22Rv1 (cell line): Measurements from ENCODE around the gene C1QTNF2.

Experiments
- H3K27ac ChIP-seq: fragments of 450-650 bp; 2 replicates; pipeline ENCODE4 v1.5.1; 2017
- CTCF ChIP-seq: fragments of 450-650 bp; IDR thresholded peaks from 2 replicates; pipeline ENCODE4 v1.5.1; 2017; ENCODE audit warnings: mild to moderate bottlenecking
- ZFX ChIP-seq: fragments of 450-650 bp; IDR thresholded peaks from 2 replicates; pipeline ENCODE4 v1.6.1; 2017; ENCODE audit warnings: antibody characterized with exemption, borderline replicate concordance

Gene C1QTNF2

DNA sequence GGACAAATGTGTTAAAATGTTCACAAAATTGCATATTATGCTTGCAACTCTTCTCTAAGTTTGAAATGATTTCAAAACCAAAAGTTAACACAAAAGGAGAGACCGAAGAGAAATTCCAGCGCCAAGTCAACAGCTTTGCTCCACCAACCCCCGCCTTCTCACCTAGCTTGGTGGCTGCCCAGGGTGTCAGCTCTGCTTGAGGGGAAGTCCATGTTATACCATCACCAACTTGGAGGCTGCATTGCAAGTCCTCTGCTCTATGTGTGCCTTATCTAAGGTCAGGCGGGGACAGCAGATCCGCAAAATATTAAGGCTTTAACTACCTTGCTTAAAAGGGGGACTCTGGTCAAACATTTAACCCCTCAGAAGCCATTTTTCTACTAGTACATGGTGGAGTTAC is 72.7 kb downstream of the C1QTNF2 start:
- no peak overlapping the region for H3K27ac ChIP-seq
- TF ChIP-seq CTCF (no peak), ZFX (no peak)
